SJSA1 (cell line): ENCODE results near the gene ARFIP1. TPM values are rescaled to one million over a fixed set of nuclear protein-coding genes. Genes with fewer than 3 reads are reported as not detected.

Experiments used
- DNase-seq, 2 experiments: peaks; one replicate each; pipeline ENCODE4 v3.0.0-alpha.2; 2015 to 2020; ENCODE audit warnings: low spot score in 2 of 2, low read depth in 1 of 2
- H3K27ac ChIP-seq: fragments of 250-450 bp; sonication (Bioruptor Pico); 2 replicates; pipeline ENCODE4 v1.5.1; 2020; ENCODE audit warnings: mild to moderate bottlenecking, moderate library complexity
- H3K27me3 ChIP-seq: fragments of 250-450 bp; sonication (Bioruptor Pico); replicated peaks from 2 replicates; pipeline ENCODE4 v1.5.1; 2020; ENCODE audit warnings: mild to moderate bottlenecking, moderate library complexity
- H3K36me3 ChIP-seq: fragments of 250-450 bp; sonication (Bioruptor Pico); 2 replicates; pipeline ENCODE4 v1.5.1; 2020; ENCODE audit warnings: mild to moderate bottlenecking
- H3K4me1 ChIP-seq: fragments of 250-450 bp; sonication (Bioruptor Pico); replicated peaks from 2 replicates; pipeline ENCODE4 v1.6.1; 2021; ENCODE audit warnings: mild to moderate bottlenecking
- H3K4me3 ChIP-seq: fragments of 250-450 bp; sonication (Bioruptor Pico); 2 replicates; pipeline ENCODE4 v1.5.1; 2020; ENCODE audit warnings: mild to moderate bottlenecking
- H3K9me3 ChIP-seq: fragments of 250-450 bp; sonication (Bioruptor Pico); replicated peaks from 2 replicates; pipeline ENCODE4 v1.5.1; 2020; ENCODE audit warnings: mild to moderate bottlenecking
- total RNA-seq: library from RNA; depleted of rRNA; stranded (reverse); fragments of >200 nt; shearing (Covaris generic); gene quantifications from 2 replicates; pipeline ENCODE4 v1.2.3, GENCODE V29; 2014

Gene ARFIP1
- total RNA-seq, 1 experiment from 2014 or later: 46.4 TPM

- no peaks in the 10 kb centered on the region for H3K36me3 ChIP-seq
- peaks cover 8% of the 10 kb centered on the region; the same call in 1 of the 2 replicates for H3K9me3 ChIP-seq
- H3K4me3 ChIP-seq: peak within 1 kb of the TSS; percentile 43
- H3K27ac ChIP-seq: no peak within 1 kb of the TSS
- H3K27me3 ChIP-seq: peaks cover 68% of the 10 kb centered on the region
- peaks cover 21% of the 10 kb centered on the region for H3K4me1 ChIP-seq
- DNase-seq: no peak
Observed at GRCh38 chr4:152935631-152936445, 156.1 kb downstream of the ARFIP1 start, which contains the start of gene FHDC1. Gene FHDC1, plus strand, starts transcription at chr4:152936323. Its CDS starts 6,735 bp downstream, at chr4:152943058.

GRCh38 chr4:152936446-152937335, 156.9 kb downstream of the ARFIP1 start:
- Histone ChIP-seq H3K9me3 (peaks cover 8% of the 10 kb centered on the region; the same call in 1 of the 2 replicates), H3K27ac (no peak overlapping the region), H3K4me3 (peak overlapping the region; percentile 43), H3K27me3 (peaks cover 77% of the 10 kb centered on the region), H3K36me3 (no peaks in the 10 kb centered on the region), H3K4me1 (peaks cover 21% of the 10 kb centered on the region)
- peak in 1 of 2 experiments; percentile 33 for DNase-seq

GRCh38 chr4:152937336-152938236, 157.8 kb downstream of the ARFIP1 start:
- Histone ChIP-seq H3K27me3 (peaks cover 79% of the 10 kb centered on the region), H3K27ac (no peak overlapping the region), H3K36me3 (no peaks in the 10 kb centered on the region), H3K9me3 (peaks cover 8% of the 10 kb centered on the region; the same call in 1 of the 2 replicates), H3K4me1 (peaks cover 21% of the 10 kb centered on the region), H3K4me3 (peak overlapping the region; percentile 43)
- peak in 1 of 2 experiments; percentile 52 for DNase-seq

DNA sequence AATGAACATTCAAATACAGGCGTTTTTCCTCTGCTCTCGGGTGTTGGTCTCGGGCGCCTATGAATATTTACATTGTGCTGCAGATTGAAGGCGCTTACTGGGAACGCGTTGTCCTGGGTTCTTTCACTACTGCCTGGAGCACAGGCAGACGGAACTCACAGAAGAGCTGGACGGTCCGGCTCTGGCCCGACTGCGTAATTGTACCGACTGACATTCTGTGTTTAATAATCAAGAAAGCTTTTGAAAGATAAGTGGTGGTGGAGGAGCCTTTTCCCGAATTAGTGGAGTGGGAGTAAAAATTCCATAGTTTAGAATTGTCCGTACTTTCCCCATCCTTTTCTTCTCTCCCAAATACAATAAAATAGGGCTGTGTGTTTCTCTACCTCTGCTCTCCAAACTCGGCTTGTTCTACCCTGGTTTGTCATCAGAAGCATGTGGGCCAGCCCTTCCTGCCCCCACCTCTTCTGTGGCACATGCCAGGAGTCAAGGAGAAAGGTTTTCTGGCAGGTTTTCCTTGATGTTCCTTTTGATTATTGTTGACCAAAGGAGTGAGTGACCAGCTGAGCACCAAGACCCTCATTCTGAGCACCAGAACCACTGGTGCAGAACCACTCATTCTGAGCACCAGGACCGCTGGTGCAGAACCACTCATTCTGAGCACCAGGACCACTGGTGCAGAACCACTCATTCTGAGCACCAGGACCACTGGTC, 158.6 kb downstream of the ARFIP1 start:
- Histone ChIP-seq H3K4me3 (peak overlapping the region; percentile 43), H3K9me3 (peaks cover 8% of the 10 kb centered on the region; the same call in 1 of the 2 replicates), H3K27ac (no peak overlapping the region), H3K4me1 (peaks cover 21% of the 10 kb centered on the region), H3K27me3 (peaks cover 79% of the 10 kb centered on the region), H3K36me3 (no peaks in the 10 kb centered on the region)
- DNase-seq: no peak

- DNase-seq: no peak
- peaks cover 21% of the 10 kb centered on the region for H3K4me1 ChIP-seq
- H3K27ac ChIP-seq: no peak overlapping the region
- peaks cover 70% of the 10 kb centered on the region for H3K27me3 ChIP-seq
- no peak overlapping the region for H3K4me3 ChIP-seq
- peaks cover 8% of the 10 kb centered on the region; the same call in 1 of the 2 replicates for H3K9me3 ChIP-seq
- H3K36me3 ChIP-seq: no peaks in the 10 kb centered on the region
Observed at GRCh38 chr4:152939621-152940020, 159.9 kb downstream of the ARFIP1 start.

- H3K4me1 ChIP-seq: peaks cover 21% of the 10 kb centered on the region
- H3K36me3 ChIP-seq: no peaks in the 10 kb centered on the region
- no peak overlapping the region for H3K4me3 ChIP-seq
- DNase-seq: no peak
- H3K27ac ChIP-seq: no peak overlapping the region
- H3K9me3 ChIP-seq: peaks cover 8% of the 10 kb centered on the region; the same call in 1 of the 2 replicates
- peaks cover 63% of the 10 kb centered on the region for H3K27me3 ChIP-seq
Observed at GRCh38 chr4:152940461-152940860, 160.7 kb downstream of the ARFIP1 start.

DNA sequence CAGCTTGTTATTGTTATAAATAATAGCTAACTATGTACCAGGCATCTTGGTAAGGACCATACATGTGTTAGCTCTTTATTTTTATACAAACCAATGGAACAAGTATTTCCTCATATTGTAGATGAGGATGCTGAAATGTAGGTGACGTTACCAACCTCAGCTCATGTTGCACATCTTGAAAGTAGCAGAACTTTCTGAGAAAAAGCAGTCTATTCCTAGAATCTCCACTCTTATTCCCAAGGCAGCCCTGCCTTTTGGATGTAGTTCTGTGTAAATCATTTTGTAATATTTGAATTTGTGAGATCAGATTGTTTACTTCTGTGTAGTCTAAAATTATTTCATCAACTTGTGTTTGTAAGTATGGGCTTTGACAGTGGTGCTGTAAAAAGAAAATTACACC, 161.7 kb downstream of the ARFIP1 start:
- peaks cover 53% of the 10 kb centered on the region for H3K27me3 ChIP-seq
- H3K9me3 ChIP-seq: peaks cover 3% of the 10 kb centered on the region; the same call in 1 of the 2 replicates
- H3K27ac ChIP-seq: no peak overlapping the region
- no peak overlapping the region for H3K4me3 ChIP-seq
- H3K36me3 ChIP-seq: no peaks in the 10 kb centered on the region
- DNase-seq: no peak
- peaks cover 14% of the 10 kb centered on the region for H3K4me1 ChIP-seq

GRCh38 chr4:152942346-152942745, 162.6 kb downstream of the ARFIP1 start:
- no peak for DNase-seq
- Histone ChIP-seq H3K9me3 (no peaks in the 10 kb centered on the region), H3K27ac (no peak overlapping the region), H3K36me3 (no peaks in the 10 kb centered on the region), H3K4me1 (peaks cover 5% of the 10 kb centered on the region), H3K27me3 (peaks cover 44% of the 10 kb centered on the region), H3K4me3 (no peak overlapping the region)

GRCh38 chr4:152943672-152944071, 163.9 kb downstream of the ARFIP1 start:
- no peak overlapping the region for H3K4me3 ChIP-seq
- H3K9me3 ChIP-seq: no peaks in the 10 kb centered on the region
- no peaks in the 10 kb centered on the region for H3K4me1 ChIP-seq
- no peak overlapping the region for H3K27ac ChIP-seq
- H3K27me3 ChIP-seq: peaks cover 40% of the 10 kb centered on the region
- H3K36me3 ChIP-seq: no peaks in the 10 kb centered on the region
- no peak for DNase-seq

DNA sequence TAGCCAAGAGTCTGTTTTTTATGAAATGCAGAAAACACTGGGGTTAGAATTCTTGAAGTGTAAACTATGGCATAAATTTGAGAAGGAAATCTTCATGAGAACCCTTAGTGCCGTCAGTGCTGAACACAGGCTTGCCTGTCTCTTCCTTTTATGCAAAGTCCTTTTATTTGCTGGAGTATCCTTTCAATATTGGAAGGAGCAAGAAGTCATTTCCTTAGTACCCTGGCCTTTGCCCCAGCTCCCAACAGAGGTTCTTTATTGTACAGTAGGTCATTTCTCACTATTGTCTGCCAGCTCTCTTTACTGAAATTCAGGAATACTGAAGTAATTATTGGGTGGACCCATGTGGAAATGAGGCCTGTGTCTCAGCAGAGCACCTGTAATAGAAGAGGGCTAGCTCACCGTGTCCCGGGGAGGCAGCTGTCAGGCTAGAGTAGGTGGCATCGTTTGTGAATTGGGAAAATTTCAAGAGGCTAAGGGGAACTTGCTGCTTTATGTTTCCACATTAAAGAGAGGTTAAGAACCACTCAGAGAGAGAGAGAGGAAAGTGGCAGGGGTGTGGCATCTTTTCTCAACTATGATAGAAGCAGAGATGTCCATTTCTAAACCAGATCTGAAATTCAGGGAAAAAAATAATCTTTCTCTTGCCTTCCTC, 165.0 kb downstream of the ARFIP1 start:
- no peaks in the 10 kb centered on the region for H3K4me1 ChIP-seq
- H3K9me3 ChIP-seq: no peaks in the 10 kb centered on the region
- H3K36me3 ChIP-seq: no peaks in the 10 kb centered on the region
- H3K4me3 ChIP-seq: no peak overlapping the region
- no peak overlapping the region for H3K27ac ChIP-seq
- DNase-seq: no peak
- peaks cover 33% of the 10 kb centered on the region for H3K27me3 ChIP-seq

DNA sequence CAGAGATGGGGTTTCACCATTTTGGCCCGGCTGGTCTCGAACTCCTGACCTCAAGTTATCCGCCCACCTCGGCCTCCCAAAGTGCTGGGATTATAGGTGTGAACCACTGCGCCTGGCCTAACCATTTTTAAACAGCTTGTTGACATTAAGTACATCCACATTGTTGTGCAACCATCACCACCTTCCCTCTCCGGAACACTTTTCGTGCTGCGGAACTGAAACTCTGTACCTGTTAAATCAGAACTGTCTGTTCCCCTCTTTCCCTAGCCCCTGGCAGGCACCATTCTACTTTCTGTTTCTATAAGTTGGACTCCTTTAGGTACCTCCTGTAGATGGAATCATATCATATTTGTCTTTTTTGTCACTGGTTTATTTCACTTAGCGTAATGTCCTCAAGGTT, 165.9 kb downstream of the ARFIP1 start:
- H3K4me3 ChIP-seq: no peak overlapping the region

GRCh38 chr4:152946446-152946845, 166.7 kb downstream of the ARFIP1 start:
- no peak for DNase-seq
- Histone ChIP-seq H3K27me3 (peaks cover 18% of the 10 kb centered on the region), H3K9me3 (no peaks in the 10 kb centered on the region)

More for the DNA sequence above, 165.9 kb downstream of the ARFIP1 start:
- Histone ChIP-seq H3K9me3 (no peaks in the 10 kb centered on the region), H3K27me3 (peaks cover 25% of the 10 kb centered on the region), H3K4me1 (no peaks in the 10 kb centered on the region), H3K36me3 (no peaks in the 10 kb centered on the region), H3K27ac (no peak overlapping the region)
- no peak for DNase-seq

More at GRCh38 chr4:152946446-152946845, 166.7 kb downstream of the ARFIP1 start:
- Histone ChIP-seq H3K36me3 (no peaks in the 10 kb centered on the region), H3K27ac (no peak overlapping the region), H3K4me3 (no peak overlapping the region), H3K4me1 (0 out of 2 replicates have a peak, but pooled peaks cover under 1% of the 10 kb centered on the region)
